Esophagus (tissue), 2 donors: ENCODE measurements around the gene CCR5. TPM values are rescaled to one million over a fixed set of nuclear protein-coding genes. Genes with fewer than 3 reads are reported as not detected.

ENCODE experiments used
- H3K27ac ChIP-seq, 2 donors: one replicate each; pipeline ENCODE4 v1.5.1; 2013; ENCODE audit warnings: low read depth in 2 of 2, mild to moderate bottlenecking in 2 of 2, inconsistent platforms in 1 of 2, low read length in 1 of 2, moderate library complexity in 1 of 2
- H3K27me3 ChIP-seq, 2 donors: one replicate each; pipeline ENCODE4 v1.6.1; 2013; ENCODE audit warnings: low read length in 2 of 2, control low read depth in 1 of 2, mild to moderate bottlenecking in 1 of 2; ENCODE audit not compliant: insufficient read depth in 2 of 2, control insufficient read depth in 1 of 2
- H3K36me3 ChIP-seq, 2 donors: one replicate each; pipeline ENCODE4 v1.6.1; 2013; ENCODE audit warnings: low read length in 1 of 2; ENCODE audit not compliant: control insufficient read depth in 2 of 2, insufficient read depth in 2 of 2
- H3K4me1 ChIP-seq, 2 donors: one replicate each; pipeline ENCODE4 v1.6.1; 2013; ENCODE audit warnings: low read length in 1 of 2; ENCODE audit not compliant: control insufficient read depth in 2 of 2, insufficient read depth in 2 of 2
- H3K4me3 ChIP-seq, 2 donors: one replicate each; pipeline ENCODE4 v1.5.1; 2013; ENCODE audit warnings: low read length in 2 of 2, mild to moderate bottlenecking in 2 of 2, low read depth in 1 of 2, moderate library complexity in 1 of 2
- H3K9me3 ChIP-seq, 2 donors: one replicate each; pipeline ENCODE4 v1.6.1; 2013; ENCODE audit warnings: mild to moderate bottlenecking in 2 of 2, low read depth in 1 of 2, low read length in 1 of 2, moderate library complexity in 1 of 2; ENCODE audit not compliant: control insufficient read depth in 2 of 2, insufficient read depth in 1 of 2
- WGBS, 2 donors: extraction: QIAGEN DNeasy Blood & Tissue Kit; methylation state at CpG; one replicate each; pipeline ENCODE4 v1.1.7; 2013; 5-methylcytosine and 5-hydroxymethylcytosine counted together
- polyA plus RNA-seq, 2 donors: library from polyadenylated mRNA; stranded (reverse); fragments of 200-250 nt; gene quantifications; one replicate each; pipeline ENCODE4 v1.2.3, GENCODE V29; 2013
- donor health status: healthy with polysubstance abuse.
- donor health status: Bipolar disorder and iron deficiency.

Gene CCR5
- polyA plus RNA-seq, 2 donors, result 0.73 to 1.2 TPM

DNA sequence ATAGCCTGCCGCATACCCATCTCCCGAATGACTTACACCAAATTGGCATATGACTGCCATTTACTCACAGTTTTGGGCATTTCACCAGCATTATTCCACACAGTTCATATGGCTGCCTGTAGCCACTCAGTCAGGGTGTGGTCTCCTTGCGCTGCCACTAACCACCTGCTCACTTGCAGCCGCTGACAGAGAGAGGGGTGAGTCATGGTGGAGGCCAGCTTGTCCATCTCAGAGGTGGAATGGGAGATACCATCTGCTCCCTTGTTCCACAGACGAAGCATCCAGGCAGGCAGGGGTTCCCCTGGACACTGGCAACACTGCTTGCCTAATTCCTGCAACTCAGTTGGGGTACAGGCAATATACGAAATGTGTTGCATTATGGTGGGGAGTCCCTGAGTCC lies 51.9 kb downstream of the CCR5 start:
- Histone ChIP-seq H3K36me3 (no peaks in the 10 kb centered on the region), H3K27ac (no peak overlapping the region), H3K9me3 (no peaks in the 10 kb centered on the region), H3K4me3 (no peak overlapping the region), H3K4me1 (no peaks in the 10 kb centered on the region), H3K27me3 (no peaks in the 10 kb centered on the region)
- WGBS, 2 donors, result 69 to 75% methylated on average over 6 of the region's 6 CpGs

DNA sequence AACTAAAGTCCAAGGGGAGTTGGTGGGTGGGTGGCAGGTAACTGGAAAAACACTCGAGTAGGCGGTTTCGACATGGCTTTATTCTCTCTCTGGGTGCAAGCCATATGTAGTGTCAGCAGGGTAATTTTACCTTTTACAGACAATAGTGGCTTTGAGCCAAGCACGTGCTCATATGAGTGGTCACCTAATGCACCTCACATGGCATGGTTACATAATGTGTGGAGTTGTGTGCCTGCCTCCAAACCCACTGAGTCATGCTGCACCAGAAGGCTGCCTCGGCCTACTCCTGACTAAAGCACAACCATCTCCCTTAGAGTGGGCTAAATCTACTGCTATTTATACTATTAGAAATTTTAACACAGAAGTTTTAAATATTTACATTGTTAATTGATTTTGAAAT lies 52.8 kb downstream of the CCR5 start:
- no peak overlapping the region for H3K27ac ChIP-seq
- H3K4me3 ChIP-seq, result no peak overlapping the region
- H3K9me3 ChIP-seq, result no peaks in the 10 kb centered on the region
- no peaks in the 10 kb centered on the region for H3K27me3 ChIP-seq
- H3K36me3 ChIP-seq, result no peaks in the 10 kb centered on the region
- 74 to 77% methylated on average over 5 of the region's 5 CpGs for WGBS, 2 donors
- H3K4me1 ChIP-seq, result no peaks in the 10 kb centered on the region

Other genes starting within 250 kb of the CCR5 start
- under 1 TPM; 0.47 to 0.61 TPM for gene CCR1, start 162.6 kb upstream of the CCR5 start, polyA plus RNA-seq
- not detected for gene CCR3, start 128.5 kb upstream of the CCR5 start, polyA plus RNA-seq
- gene CCR2, start 16.8 kb upstream of the CCR5 start, polyA plus RNA-seq, result under 1 TPM; 0.24 to 0.39 TPM
- under 1 TPM; 0.28 to 0.29 TPM for gene CCRL2, start 36.3 kb downstream of the CCR5 start, polyA plus RNA-seq
- 1 to 10 TPM in 1 of 2 donors, under 1 TPM in 1; 0.98 to 2.3 TPM for gene LTF, start 94.0 kb downstream of the CCR5 start, polyA plus RNA-seq
- gene RTP3, start 127.0 kb downstream of the CCR5 start, polyA plus RNA-seq, result not detected
- under 1 TPM; 0.13 to 0.14 TPM for gene LRRC2, start 195.4 kb downstream of the CCR5 start, polyA plus RNA-seq
- not detected for gene FAM240A, start 241.6 kb downstream of the CCR5 start, polyA plus RNA-seq